Loucy (cell line): ENCODE measurements around the gene GLRA3.

Source experiments
- EZH2phosphoT487 ChIP-seq: fragments of 200-600 bp; IDR thresholded peaks from 2 replicates; pipeline ENCODE4 v1.6.1; 2018; ENCODE audit warnings: antibody characterized with exemption, mild to moderate bottlenecking, moderate library complexity, borderline replicate concordance
- TF ChIP-seq, protein P1 (sequence below): fragments of 200-600 bp; sonication (generic); conservative IDR thresholded peaks from 2 replicates; pipeline ENCODE4 v1.5.1; 2014; ENCODE audit warnings: mild to moderate bottlenecking, antibody characterized with exemption, low read length

DNA sequence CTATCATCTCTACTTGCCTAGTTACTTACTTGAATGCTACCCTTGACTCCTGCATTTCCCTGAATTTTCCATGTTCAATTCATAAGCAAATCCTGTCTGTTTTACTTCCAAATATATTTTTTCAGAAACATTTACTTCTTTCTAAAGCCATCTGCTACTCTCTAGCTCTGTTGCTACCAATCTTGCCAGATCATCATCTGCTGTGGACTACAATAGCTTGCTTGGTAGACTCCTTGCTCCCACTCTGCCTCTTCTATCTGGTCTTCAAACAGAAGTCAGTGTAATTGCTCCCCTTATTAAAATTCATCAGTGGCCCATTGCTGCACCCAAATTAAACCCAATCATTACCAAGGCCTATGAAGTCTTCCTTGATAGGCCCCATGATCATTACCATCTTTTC, 155.2 kb downstream of the GLRA3 start:
- TF ChIP-seq, protein P1, sequence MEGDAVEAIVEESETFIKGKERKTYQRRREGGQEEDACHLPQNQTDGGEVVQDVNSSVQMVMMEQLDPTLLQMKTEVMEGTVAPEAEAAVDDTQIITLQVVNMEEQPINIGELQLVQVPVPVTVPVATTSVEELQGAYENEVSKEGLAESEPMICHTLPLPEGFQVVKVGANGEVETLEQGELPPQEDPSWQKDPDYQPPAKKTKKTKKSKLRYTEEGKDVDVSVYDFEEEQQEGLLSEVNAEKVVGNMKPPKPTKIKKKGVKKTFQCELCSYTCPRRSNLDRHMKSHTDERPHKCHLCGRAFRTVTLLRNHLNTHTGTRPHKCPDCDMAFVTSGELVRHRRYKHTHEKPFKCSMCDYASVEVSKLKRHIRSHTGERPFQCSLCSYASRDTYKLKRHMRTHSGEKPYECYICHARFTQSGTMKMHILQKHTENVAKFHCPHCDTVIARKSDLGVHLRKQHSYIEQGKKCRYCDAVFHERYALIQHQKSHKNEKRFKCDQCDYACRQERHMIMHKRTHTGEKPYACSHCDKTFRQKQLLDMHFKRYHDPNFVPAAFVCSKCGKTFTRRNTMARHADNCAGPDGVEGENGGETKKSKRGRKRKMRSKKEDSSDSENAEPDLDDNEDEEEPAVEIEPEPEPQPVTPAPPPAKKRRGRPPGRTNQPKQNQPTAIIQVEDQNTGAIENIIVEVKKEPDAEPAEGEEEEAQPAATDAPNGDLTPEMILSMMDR: no peak
- TF ChIP-seq EZH2phosphoT487: no peak
